K562 (cell line): ENCODE data around the gene DUSP10. TPM values are rescaled to one million over a fixed set of nuclear protein-coding genes. Genes with fewer than 3 reads are reported as not detected.

Source experiments
- FOSL1 ChIP-seq: fragments of 200-800 bp; sonication (Bioruptor generic); conservative IDR thresholded peaks from 2 replicates; pipeline ENCODE4 v1.6.1; 2016; ENCODE audit warnings: missing genetic modification characterization, missing compliant biosample characterization
- FOXO4 ChIP-seq: fragments of 450-650 bp; formaldehyde crosslinking; IDR thresholded peaks from 2 replicates; pipeline ENCODE4 v1.4.0; 2020; ENCODE audit warnings: mild to moderate bottlenecking, moderate library complexity
- HDAC8 ChIP-seq: fragments of 450-650 bp; IDR thresholded peaks from 2 replicates; pipeline ENCODE4 v1.6.1; 2016; ENCODE audit warnings: mild to moderate bottlenecking, missing genetic modification characterization, moderate library complexity, missing compliant biosample characterization
- KAT2B ChIP-seq: IDR thresholded peaks from one replicate; pipeline ENCODE4 v1.6.1; 2012; ENCODE audit warnings: low read depth, mild to moderate bottlenecking, control low read depth, inconsistent platforms, low read length, moderate library complexity
- MXD1 ChIP-seq: fragments of 250-450 bp; sonication (Bioruptor Pico); IDR thresholded peaks from 2 replicates; pipeline ENCODE4 v1.8.0; 2021; ENCODE audit warnings: borderline replicate concordance, mild to moderate bottlenecking, moderate library complexity; ENCODE audit not compliant: poor library complexity, severe bottlenecking
- NEUROD1 ChIP-seq: fragments of 150-350 bp; IDR thresholded peaks from 2 replicates; pipeline ENCODE4 v1.6.1; 2014; ENCODE audit warnings: borderline replicate concordance, low read length, low read depth; ENCODE audit not compliant: partially characterized antibody
- NR2C1 ChIP-seq, 2 experiments: fragments of 450-650 bp; IDR thresholded peaks; 2 replicates each; pipeline ENCODE4 v1.6.1; 2017; ENCODE audit warnings: mild to moderate bottlenecking in 2 of 2, antibody characterized with exemption in 1 of 2, inconsistent platforms in 1 of 2, missing compliant biosample characterization in 1 of 2, missing genetic modification characterization in 1 of 2
- SNRNP70 ChIP-seq: fragments of 200-400 bp; formaldehyde crosslinking; optimal IDR thresholded peaks from 2 replicates; pipeline ENCODE3; 2017; ENCODE audit warnings: low read depth, low read length
- TEAD4 ChIP-seq, 2 experiments: sonication (generic) in 1 of 2; formaldehyde crosslinking in 1 of 2; IDR thresholded peaks; 2 replicates each; pipeline versions ENCODE4 v1.6.1 to v1.8.0; 2012 to 2022; ENCODE audit warnings: borderline replicate concordance in 1 of 2, inconsistent platforms in 1 of 2, low read length in 1 of 2, mild to moderate bottlenecking in 1 of 2, missing genetic modification reagents in 1 of 2
- WHSC1 ChIP-seq: IDR thresholded peaks from one replicate; pipeline ENCODE4 v1.6.1; 2012; ENCODE audit warnings: low read length, control low read depth, inconsistent platforms
- ZHX1 ChIP-seq: fragments of 150-350 bp; conservative IDR thresholded peaks from 2 replicates; pipeline ENCODE4 v1.6.1; 2014; ENCODE audit warnings: low read length
- ZNF175 ChIP-seq: fragments of 200-800 bp; sonication (Bioruptor generic); IDR thresholded peaks from 2 replicates; pipeline ENCODE4 v1.6.1; 2016; ENCODE audit warnings: low read depth, mild to moderate bottlenecking, missing genetic modification characterization, missing compliant biosample characterization
- ZNF609 ChIP-seq: sonication (generic); formaldehyde crosslinking; IDR thresholded peaks from 2 replicates; pipeline ENCODE4 v1.8.1; 2023; ENCODE audit warnings: missing genetic modification reagents, mild to moderate bottlenecking, borderline replicate concordance
- polyA plus RNA-seq, 8 experiments: library from polyadenylated mRNA; depleted of rRNA in 4 of 8; stranded (reverse) in 5 of 8; unstranded in 3 of 8; fragments of >200 nt; fragmentation: Nextera tagmentation in 2 of 8; fragmentation: Illumina TruSeq in 1 of 8; extraction: Ambion mirVana in 2 of 8; extraction: Trizol in 1 of 8; gene quantifications; 2 replicates each; pipeline versions ENCODE4 v1.2.1 to v1.2.3, GENCODE V29; 2011 to 2014; ENCODE audit warnings: inconsistent platforms in 1 of 8, missing spikeins in 1 of 8
- total RNA-seq, 7 experiments: library from RNA; depleted of rRNA in 6 of 7; stranded (reverse); fragments of >200 nt in 6 of 7; fragmentation: Illumina TruSeq in 2 of 7; extraction: Trizol in 2 of 7; gene quantifications; 2 replicates each; pipeline versions ENCODE4 v1.2.1 to v1.2.3, GENCODE V29; 2011 to 2021; ENCODE audit warnings: low replicate concordance in 1 of 7

The DUSP10 gene
- total and polyA plus RNA-seq, 9 of the 15 experiments (the other 6 are each of a cell fraction or from before 2014, with no cell fraction given) = 1.7 to 8.3 (median 6.1) TPM

- no peak for TF ChIP-seq MXD1
- TF ChIP-seq ZNF175 = peak; percentile 95
- no peak for TF ChIP-seq NEUROD1
- no peak for TF ChIP-seq SNRNP70
- TF ChIP-seq FOXO4 = no peak
- peak; percentile 64 for TF ChIP-seq FOSL1 (tag)
- no peak for TF ChIP-seq WHSC1
- TF ChIP-seq ZNF609 (CRISPR knock-in tag) = no peak
- no peak for TF ChIP-seq KAT2B
- no peak for TF ChIP-seq TEAD4 (IDR thresholded peaks at IDR 0.05; ENCODE audit: low read length)
- no peak for TF ChIP-seq TEAD4 (CRISPR knock-in tag; IDR thresholded peaks at IDR 0.05; ENCODE audit: borderline replicate concordance)
- TF ChIP-seq NR2C1 (IDR thresholded peaks at IDR 0.05) = no peak
- TF ChIP-seq NR2C1 (tag; IDR thresholded peaks at IDR 0.05) = peak; percentile 24; the same call in 1 of the 2 replicates
- no peak for TF ChIP-seq ZHX1
- no peak for TF ChIP-seq HDAC8 (tag)
These were observed 34.8 kb upstream of the DUSP10 start (continued) for GRCh38 chr1:221776495-221777301.
